ENCODE data around the gene MAN1C1.

DNA sequence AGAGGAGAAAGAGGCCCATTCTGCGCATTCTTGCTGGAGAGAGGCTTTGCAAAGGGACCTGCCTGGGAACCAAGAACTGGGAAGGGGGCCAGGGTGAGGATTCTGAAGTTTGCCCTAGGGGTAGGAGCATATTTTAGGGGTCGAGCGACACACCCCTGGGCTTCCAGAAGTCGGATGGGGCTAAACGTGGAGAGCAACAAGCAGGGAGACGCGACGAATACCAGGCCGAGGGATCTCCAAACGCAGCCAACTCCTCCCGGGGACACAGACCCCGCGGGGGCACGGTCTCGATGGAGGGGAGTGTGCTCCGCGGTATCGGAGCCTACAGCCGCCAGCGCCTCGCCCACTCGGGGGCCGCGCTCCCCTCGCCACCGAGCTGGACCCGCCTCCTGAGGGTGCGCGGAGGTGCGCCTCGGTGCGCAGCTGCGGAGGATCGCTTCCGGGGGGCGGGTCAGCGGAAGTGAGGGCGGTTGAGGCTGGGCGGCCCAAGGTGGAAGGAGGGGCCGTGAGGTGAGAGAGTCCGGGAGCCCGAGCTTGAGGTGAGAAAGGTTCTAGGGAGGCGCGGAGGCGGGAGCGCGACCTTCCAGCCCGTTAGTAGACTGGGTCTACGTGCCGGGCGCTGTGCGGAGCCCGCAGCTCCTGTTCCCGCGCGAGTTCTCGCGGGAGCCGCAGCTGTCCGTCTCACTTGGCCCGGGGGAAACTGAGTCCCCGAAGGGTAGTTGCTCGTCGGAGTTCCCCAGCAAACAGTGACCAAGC, 203.1 kb downstream of the MAN1C1 start, which contains the start of gene MTFR1L:
- TF ChIP-seq, protein P1, sequence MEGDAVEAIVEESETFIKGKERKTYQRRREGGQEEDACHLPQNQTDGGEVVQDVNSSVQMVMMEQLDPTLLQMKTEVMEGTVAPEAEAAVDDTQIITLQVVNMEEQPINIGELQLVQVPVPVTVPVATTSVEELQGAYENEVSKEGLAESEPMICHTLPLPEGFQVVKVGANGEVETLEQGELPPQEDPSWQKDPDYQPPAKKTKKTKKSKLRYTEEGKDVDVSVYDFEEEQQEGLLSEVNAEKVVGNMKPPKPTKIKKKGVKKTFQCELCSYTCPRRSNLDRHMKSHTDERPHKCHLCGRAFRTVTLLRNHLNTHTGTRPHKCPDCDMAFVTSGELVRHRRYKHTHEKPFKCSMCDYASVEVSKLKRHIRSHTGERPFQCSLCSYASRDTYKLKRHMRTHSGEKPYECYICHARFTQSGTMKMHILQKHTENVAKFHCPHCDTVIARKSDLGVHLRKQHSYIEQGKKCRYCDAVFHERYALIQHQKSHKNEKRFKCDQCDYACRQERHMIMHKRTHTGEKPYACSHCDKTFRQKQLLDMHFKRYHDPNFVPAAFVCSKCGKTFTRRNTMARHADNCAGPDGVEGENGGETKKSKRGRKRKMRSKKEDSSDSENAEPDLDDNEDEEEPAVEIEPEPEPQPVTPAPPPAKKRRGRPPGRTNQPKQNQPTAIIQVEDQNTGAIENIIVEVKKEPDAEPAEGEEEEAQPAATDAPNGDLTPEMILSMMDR (conservative IDR thresholded peaks at IDR 0.05 in 1 of 2, IDR thresholded peaks at IDR 0.05 in 1 of 2; ENCODE audit: low read depth in 1 of 2, low read length in 2 of 2): no peak
- no peak for TF ChIP-seq EZH2 (IDR thresholded peaks at IDR 0.05; ENCODE audit: low read length, missing control alignments)

Data from fibroblast of lung (primary cell).